H9 (cell line): ENCODE results near the gene BAZ1B. TPM values are rescaled to one million over a fixed set of nuclear protein-coding genes. Genes with fewer than 3 reads are reported as not detected.
"Not testable (repeated sequence)": the region's sequence is repeated elsewhere in the genome, so short reads cannot be mapped to it uniquely, and the experiment has no call there.

Experiments
- DNase-seq: peaks from one replicate; pipeline ENCODE4 v3.0.0-alpha.2; 2017
- H2AFZ ChIP-seq: one replicate; pipeline ENCODE4 v1.6.1; 2013; ENCODE audit warnings: mild to moderate bottlenecking, low read length, control low read depth, moderate library complexity
- H2AK5ac ChIP-seq: 2 replicates; pipeline ENCODE4 v1.6.1; 2013; ENCODE audit warnings: low read length, control low read depth, mixed read lengths; ENCODE audit not compliant: insufficient read length
- H2BK120ac ChIP-seq: one replicate; pipeline ENCODE4 v1.6.1; 2013; ENCODE audit warnings: low read depth, mild to moderate bottlenecking, low read length, control low read depth, inconsistent platforms; ENCODE audit not compliant: poor library complexity, severe bottlenecking
- H2BK12ac ChIP-seq: 2 replicates; pipeline ENCODE4 v1.6.1; 2013; ENCODE audit warnings: low read length, control low read depth, mixed read lengths, low read depth; ENCODE audit not compliant: insufficient read length
- H2BK15ac ChIP-seq: 2 replicates; pipeline ENCODE4 v1.6.1; 2013; ENCODE audit warnings: low read depth, low read length, control low read depth
- H2BK20ac ChIP-seq: one replicate; pipeline ENCODE4 v1.6.1; 2013; ENCODE audit warnings: low read depth, mild to moderate bottlenecking, low read length, control low read depth, inconsistent platforms; ENCODE audit not compliant: poor library complexity, severe bottlenecking
- H2BK5ac ChIP-seq: 2 replicates; pipeline ENCODE4 v1.6.1; 2013; ENCODE audit warnings: low read length, control low read depth, mixed read lengths; ENCODE audit not compliant: insufficient read length
- H3K14ac ChIP-seq: 2 replicates; pipeline ENCODE4 v1.6.1; 2013; ENCODE audit warnings: low read length, control low read depth; ENCODE audit not compliant: insufficient read depth
- H3K18ac ChIP-seq: 2 replicates; pipeline ENCODE4 v1.6.1; 2013; ENCODE audit warnings: low read depth, mild to moderate bottlenecking, mixed read lengths, low read length, control low read depth; ENCODE audit not compliant: insufficient read length
- H3K23ac ChIP-seq: 2 replicates; pipeline ENCODE4 v1.6.1; 2013; ENCODE audit warnings: low read length, control low read depth, mixed read lengths, low read depth; ENCODE audit not compliant: insufficient read length
- H3K23me2 ChIP-seq: 2 replicates; pipeline ENCODE4 v1.6.1; 2013; ENCODE audit warnings: low read depth, mild to moderate bottlenecking, mixed read lengths, low read length, control low read depth; ENCODE audit not compliant: insufficient read length, poor library complexity, severe bottlenecking
- H3K27ac ChIP-seq: 2 replicates; pipeline ENCODE4 v1.5.1; 2013; ENCODE audit warnings: low read length, control low read depth, mixed read lengths, low read depth; ENCODE audit not compliant: insufficient read length
- H3K27me3 ChIP-seq: 2 replicates; pipeline ENCODE4 v1.6.1; 2013; ENCODE audit warnings: low read length, control low read depth, inconsistent platforms; ENCODE audit not compliant: insufficient read depth
- H3K4ac ChIP-seq: 2 replicates; pipeline ENCODE4 v1.6.1; 2013; ENCODE audit warnings: low read depth, mild to moderate bottlenecking, control low read depth, inconsistent platforms, low read length, moderate library complexity
- H3K4me1 ChIP-seq: 2 replicates; pipeline ENCODE4 v1.6.1; 2013; ENCODE audit warnings: low read length, control low read depth, inconsistent platforms; ENCODE audit not compliant: insufficient read depth
- H3K4me2 ChIP-seq: 2 replicates; pipeline ENCODE4 v1.6.1; 2013; ENCODE audit warnings: low read length, control low read depth, mixed read lengths; ENCODE audit not compliant: insufficient read length, insufficient read depth
- H3K56ac ChIP-seq: 2 replicates; pipeline ENCODE4 v1.6.1; 2013; ENCODE audit warnings: low read depth, mild to moderate bottlenecking, mixed read lengths, low read length, control low read depth; ENCODE audit not compliant: insufficient read length
- H3K79me1 ChIP-seq: 2 replicates; pipeline ENCODE4 v1.6.1; 2013; ENCODE audit warnings: low read depth, mild to moderate bottlenecking, moderate library complexity, low read length, control low read depth, inconsistent platforms; ENCODE audit not compliant: insufficient read depth, poor library complexity, severe bottlenecking
- H3K79me2 ChIP-seq: 2 replicates; pipeline ENCODE4 v1.6.1; 2013; ENCODE audit warnings: low read length, control low read depth, inconsistent platforms; ENCODE audit not compliant: insufficient read depth
- H3K9ac ChIP-seq: 2 replicates; pipeline ENCODE4 v1.6.1; 2013; ENCODE audit warnings: low read length, control low read depth, mixed read lengths; ENCODE audit not compliant: insufficient read length; ENCODE audit errors: extremely low read depth
- H3K9me3 ChIP-seq: one replicate; pipeline ENCODE4 v1.6.1; 2013; ENCODE audit warnings: low read depth, low read length, inconsistent platforms; ENCODE audit not compliant: control insufficient read depth
- H3T11ph ChIP-seq: one replicate; pipeline ENCODE4 v1.6.1; 2013; ENCODE audit warnings: mild to moderate bottlenecking, low read length, control low read depth, inconsistent platforms
- H4K20me1 ChIP-seq: one replicate; pipeline ENCODE4 v1.6.1; 2013; ENCODE audit not compliant: control insufficient read depth, insufficient read length, insufficient read depth
- H4K5ac ChIP-seq: 2 replicates; pipeline ENCODE4 v1.6.1; 2013; ENCODE audit warnings: low read depth, mild to moderate bottlenecking, mixed read lengths, low read length, control low read depth; ENCODE audit not compliant: insufficient read length
- H4K8ac ChIP-seq: replicated peaks from 2 replicates; pipeline ENCODE4 v1.6.1; 2013; ENCODE audit warnings: low read length, control low read depth, mixed read lengths, low read depth; ENCODE audit not compliant: insufficient read length
- H4K91ac ChIP-seq: 2 replicates; pipeline ENCODE4 v1.6.1; 2013; ENCODE audit warnings: low read depth, mild to moderate bottlenecking, moderate library complexity, mixed read lengths, low read length, control low read depth; ENCODE audit not compliant: insufficient read length
- H3K27ac Mint-ChIP-seq, 3 experiments: 2 replicates in 2 of 3; 3 replicates in 1 of 3; pipeline ENCODE4 v1.8.0; 2020 to 2021; ENCODE audit warnings: mixed read lengths in 3 of 3, mild to moderate bottlenecking in 1 of 3, moderate library complexity in 1 of 3
- H3K27me3 Mint-ChIP-seq: 2 replicates; pipeline ENCODE4 v1.8.0; 2021; ENCODE audit warnings: low read depth, mild to moderate bottlenecking, moderate library complexity, mixed read lengths
- H3K36me3 Mint-ChIP-seq, 3 experiments: 2 replicates in 2 of 3; 3 replicates in 1 of 3; pipeline ENCODE4 v1.8.0; 2020 to 2021; ENCODE audit warnings: low read depth in 3 of 3, mixed read lengths in 3 of 3; ENCODE audit not compliant: insufficient read depth in 1 of 3
- H3K4me1 Mint-ChIP-seq, 2 experiments: 2 replicates each; pipeline ENCODE4 v1.8.0; 2020; ENCODE audit warnings: mixed read lengths in 2 of 2
- H3K4me3 Mint-ChIP-seq, 2 experiments: 2 replicates in 1 of 2; 3 replicates in 1 of 2; pipeline ENCODE4 v1.8.0; 2020 to 2021; ENCODE audit warnings: mild to moderate bottlenecking in 2 of 2, mixed read lengths in 2 of 2, moderate library complexity in 1 of 2
- H3K9me3 Mint-ChIP-seq, 2 experiments: 2 replicates in 1 of 2; 3 replicates in 1 of 2; pipeline ENCODE4 v1.8.0; 2020; ENCODE audit warnings: mild to moderate bottlenecking in 2 of 2, mixed read lengths in 2 of 2, moderate library complexity in 1 of 2
- WGBS: extraction: QIAGEN DNeasy Blood & Tissue Kit; methylation state at CpG from one replicate; pipeline ENCODE4 v1.1.7; 2013; ENCODE audit warnings: missing lambda C conversion rate, low lambda C conversion rate, mixed read lengths; ENCODE audit not compliant: insufficient read length; ENCODE audit errors: extremely low coverage; 5-methylcytosine and 5-hydroxymethylcytosine counted together
- total RNA-seq: library from RNA; stranded (reverse); gene quantifications from 2 replicates; pipeline ENCODE4 v1.2.1, GENCODE V29; 2021
- TF ChIP-seq, protein P1 (sequence below): fragments of 200-600 bp; sonication (generic); conservative IDR thresholded peaks from 3 replicates; pipeline ENCODE4 v1.8.0; 2021; ENCODE audit warnings: antibody characterized with exemption, mild to moderate bottlenecking

Gene BAZ1B
- total RNA-seq, 1 experiment from 2014 or later, result 96.4 TPM

DNA sequence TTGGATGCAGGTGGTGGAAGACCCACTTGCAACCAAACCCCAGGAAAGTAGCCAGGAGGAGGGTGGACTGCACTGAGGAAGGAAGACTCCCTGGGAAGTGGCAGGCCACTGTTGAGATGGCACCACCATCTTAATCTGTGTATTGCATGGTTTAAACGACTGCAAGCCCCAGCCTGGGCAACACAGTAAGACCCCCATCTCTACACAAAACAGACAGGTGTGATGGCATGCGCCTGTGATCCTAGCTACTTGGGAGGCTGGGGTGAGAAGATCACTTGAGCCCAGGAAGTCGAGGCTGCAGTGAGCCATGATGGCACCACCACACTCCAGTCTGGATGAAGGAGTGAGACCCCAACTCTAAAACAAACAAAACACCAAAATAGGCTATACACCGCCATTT is 45.0 kb upstream of the BAZ1B start:
- Histone ChIP-seq H2AFZ (no peak overlapping the region), H3T11ph (no peak overlapping the region), H3K23ac (no peak overlapping the region), H3K14ac (no peak overlapping the region), H3K23me2 (no peaks in the 10 kb centered on the region), H3K9me3 (no peaks in the 10 kb centered on the region), H4K8ac (no peak overlapping the region), H3K56ac (no peak overlapping the region), H3K4me2 (no peak overlapping the region), H4K91ac (no peak overlapping the region), H3K4ac (no peak overlapping the region), H3K79me2 (no peaks in the 10 kb centered on the region), H4K5ac (no peak overlapping the region), H3K4me1 (no peaks in the 10 kb centered on the region), H2BK5ac (no peak overlapping the region), H2BK120ac (no peak overlapping the region), H4K20me1 (no peaks in the 10 kb centered on the region), H3K9ac (no peak overlapping the region), H2BK12ac (no peak overlapping the region), H2BK20ac (no peak overlapping the region), H3K79me1 (no peaks in the 10 kb centered on the region), H3K27ac (no peak overlapping the region), H3K18ac (no peak overlapping the region), H2AK5ac (no peak overlapping the region), H2BK15ac (no peak overlapping the region), H3K27me3 (no peaks in the 10 kb centered on the region)
- TF ChIP-seq, protein P1, sequence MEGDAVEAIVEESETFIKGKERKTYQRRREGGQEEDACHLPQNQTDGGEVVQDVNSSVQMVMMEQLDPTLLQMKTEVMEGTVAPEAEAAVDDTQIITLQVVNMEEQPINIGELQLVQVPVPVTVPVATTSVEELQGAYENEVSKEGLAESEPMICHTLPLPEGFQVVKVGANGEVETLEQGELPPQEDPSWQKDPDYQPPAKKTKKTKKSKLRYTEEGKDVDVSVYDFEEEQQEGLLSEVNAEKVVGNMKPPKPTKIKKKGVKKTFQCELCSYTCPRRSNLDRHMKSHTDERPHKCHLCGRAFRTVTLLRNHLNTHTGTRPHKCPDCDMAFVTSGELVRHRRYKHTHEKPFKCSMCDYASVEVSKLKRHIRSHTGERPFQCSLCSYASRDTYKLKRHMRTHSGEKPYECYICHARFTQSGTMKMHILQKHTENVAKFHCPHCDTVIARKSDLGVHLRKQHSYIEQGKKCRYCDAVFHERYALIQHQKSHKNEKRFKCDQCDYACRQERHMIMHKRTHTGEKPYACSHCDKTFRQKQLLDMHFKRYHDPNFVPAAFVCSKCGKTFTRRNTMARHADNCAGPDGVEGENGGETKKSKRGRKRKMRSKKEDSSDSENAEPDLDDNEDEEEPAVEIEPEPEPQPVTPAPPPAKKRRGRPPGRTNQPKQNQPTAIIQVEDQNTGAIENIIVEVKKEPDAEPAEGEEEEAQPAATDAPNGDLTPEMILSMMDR, result no peak
- WGBS, result 100% methylated on average over 1 of the region's 4 CpGs
- peaks cover 9 to 30% (median 29%) of the 10 kb centered on the region in 3 experiments; a peak in 6 of 7 replicates for H3K36me3 Mint-ChIP-seq
- H3K9me3 Mint-ChIP-seq, result no peaks in the 10 kb centered on the region
- H3K27ac Mint-ChIP-seq, result no peak overlapping the region
- peaks cover 20% of the 10 kb centered on the region for H3K27me3 Mint-ChIP-seq
- no peak overlapping the region for H3K4me3 Mint-ChIP-seq
- peaks cover 6 to 8% of the 10 kb centered on the region in 2 experiments for H3K4me1 Mint-ChIP-seq
- no peak for DNase-seq

DNA sequence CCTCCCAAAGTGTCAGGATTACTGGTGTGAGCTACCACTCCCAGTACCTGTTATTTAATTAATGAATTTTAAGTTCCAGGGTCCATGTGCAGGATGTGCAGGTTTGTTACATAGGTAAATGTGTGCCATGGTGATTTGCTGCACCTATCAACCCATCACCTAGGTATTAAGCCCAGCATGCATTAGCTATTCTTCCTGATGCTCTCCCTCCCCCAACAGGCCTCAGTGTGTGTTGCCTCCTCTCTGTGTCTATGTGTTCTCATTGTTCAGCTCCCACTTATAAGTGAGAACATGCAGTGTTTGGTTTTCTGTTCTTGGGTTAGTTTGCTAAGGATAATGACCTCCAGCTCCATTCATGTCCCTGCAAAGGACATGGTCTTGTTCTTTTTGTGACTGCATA is 44.3 kb upstream of the BAZ1B start:
- H3T11ph ChIP-seq, H3K27me3 ChIP-seq, H4K8ac ChIP-seq, H2BK5ac ChIP-seq, H3K4me1 ChIP-seq, H3K27ac Mint-ChIP-seq, H3K18ac ChIP-seq, H3K23me2 ChIP-seq, H3K4ac ChIP-seq, H3K4me2 ChIP-seq, H2BK12ac ChIP-seq, H3K27ac ChIP-seq, H2BK20ac ChIP-seq, H3K9ac ChIP-seq, H3K14ac ChIP-seq, H4K5ac ChIP-seq, H2BK15ac ChIP-seq, DNase-seq, H3K79me2 ChIP-seq, H2BK120ac ChIP-seq, H3K4me1 Mint-ChIP-seq, H2AFZ ChIP-seq, H3K4me3 Mint-ChIP-seq, H3K79me1 ChIP-seq, H3K9me3 ChIP-seq, H4K20me1 ChIP-seq, H3K9me3 Mint-ChIP-seq, H3K23ac ChIP-seq, H4K91ac ChIP-seq, H2AK5ac ChIP-seq, H3K56ac ChIP-seq: not testable (repeated sequence)
- Mint-ChIP-seq H3K36me3 (peaks cover 8 to 24% (median 24%) of the 10 kb centered on the region in 3 experiments; a peak in 6 of 7 replicates), H3K27me3 (peaks cover 25% of the 10 kb centered on the region)
